TTC549 (cell line): ENCODE measurements around the gene MAP4K1.
"Not testable (repeated sequence)": the region's sequence is repeated elsewhere in the genome, so short reads cannot be mapped to it uniquely, and the experiment has no call there.

Experiments used
- FAIRE-seq: peaks from 2 replicates; lab custom pipeline; 2012; peaks lifted over from hg19 to GRCh38; lab: Jason Lieb, UNC

The MAP4K1 gene

GRCh38 chr19:38650911-38651584 is 33.3 kb upstream of the MAP4K1 start:
- FAIRE-seq: no peak

GRCh38 chr19:38650172-38650775 is 32.5 kb upstream of the MAP4K1 start:
- no peak for FAIRE-seq

- FAIRE-seq: no peak
Measured at GRCh38 chr19:38649305-38650171, 31.8 kb upstream of the MAP4K1 start.

- no peak for FAIRE-seq
Measured at GRCh38 chr19:38648769-38649304, 31.1 kb upstream of the MAP4K1 start.

GRCh38 chr19:38647966-38648768 is 30.4 kb upstream of the MAP4K1 start:
- no peak for FAIRE-seq

GRCh38 chr19:38647368-38647965 is 29.7 kb upstream of the MAP4K1 start, which contains the start of gene ACTN4:
Gene ACTN4, plus strand, starts transcription at chr19:38647649. Its CDS starts 97 bp downstream, at chr19:38647746.
- FAIRE-seq: no peak

- no peak for FAIRE-seq
Measured at GRCh38 chr19:38644719-38645118, 27.0 kb upstream of the MAP4K1 start.

GRCh38 chr19:38642176-38642575 is 24.4 kb upstream of the MAP4K1 start:
- FAIRE-seq: no peak

GRCh38 chr19:38640368-38640767 is 22.6 kb upstream of the MAP4K1 start:
- FAIRE-seq: no peak

- FAIRE-seq: no peak
Measured at GRCh38 chr19:38639679-38640078, 21.9 kb upstream of the MAP4K1 start.

- no peak for FAIRE-seq
Measured at GRCh38 chr19:38638461-38638860, 20.7 kb upstream of the MAP4K1 start.

- FAIRE-seq: no peak
Measured at GRCh38 chr19:38635483-38636399, 18.0 kb upstream of the MAP4K1 start.

- no peak for FAIRE-seq
Measured at GRCh38 chr19:38634757-38635482, 17.2 kb upstream of the MAP4K1 start.

GRCh38 chr19:38632476-38633213 is 14.9 kb upstream of the MAP4K1 start:
- FAIRE-seq: no peak

GRCh38 chr19:38631811-38632475 is 14.2 kb upstream of the MAP4K1 start:
- FAIRE-seq: not testable (repeated sequence)

GRCh38 chr19:38631301-38631700 is 13.5 kb upstream of the MAP4K1 start:
- FAIRE-seq: not testable (repeated sequence)

- FAIRE-seq: no peak
Measured at GRCh38 chr19:38629568-38629967, 11.8 kb upstream of the MAP4K1 start.

- no peak for FAIRE-seq
Measured at GRCh38 chr19:38626401-38626800, 8.6 kb upstream of the MAP4K1 start.
